MM.1S (cell line): ENCODE measurements around the gene PRPF38A.

Experiments used
- DNase-seq: peaks from one replicate; pipeline ENCODE4 v3.0.0-alpha.2; 2015
- H2AFZ ChIP-seq: fragments of 300-600 bp; sonication (generic); 2 replicates; pipeline ENCODE4 v1.6.0; 2016; ENCODE audit warnings: antibody characterized with exemption, low read length
- H3F3A ChIP-seq: fragments of 300-600 bp; sonication (generic); 2 replicates; pipeline ENCODE4 v1.6.1; 2016; ENCODE audit warnings: mild to moderate bottlenecking, antibody characterized with exemption, low read length, moderate library complexity, mixed read lengths; ENCODE audit not compliant: insufficient read depth
- H3K27ac ChIP-seq: fragments of 300-600 bp; sonication (generic); 2 replicates; pipeline ENCODE4 v1.5.1; 2016; ENCODE audit warnings: mild to moderate bottlenecking, low read length
- H3K27me3 ChIP-seq: fragments of 300-600 bp; sonication (generic); replicated peaks from 2 replicates; pipeline ENCODE4 v1.6.0; 2016; ENCODE audit warnings: low read length; ENCODE audit not compliant: insufficient read depth
- H3K36me3 ChIP-seq: fragments of 300-600 bp; sonication (generic); replicated peaks from 2 replicates; pipeline ENCODE4 v1.6.1; 2016; ENCODE audit warnings: mild to moderate bottlenecking, low read length, mixed read lengths; ENCODE audit not compliant: insufficient read depth
- H3K4me1 ChIP-seq: fragments of 300-600 bp; sonication (generic); 2 replicates; pipeline ENCODE4 v1.6.1; 2016; ENCODE audit warnings: low read length, mixed read lengths
- H3K4me2 ChIP-seq: fragments of 300-600 bp; sonication (generic); 2 replicates; pipeline ENCODE4 v1.6.0; 2016; ENCODE audit warnings: low read depth, low read length
- H3K4me3 ChIP-seq: fragments of 300-600 bp; sonication (generic); 2 replicates; pipeline ENCODE4 v1.5.1; 2016; ENCODE audit warnings: low read length, mixed read lengths
- H3K79me2 ChIP-seq: fragments of 300-600 bp; sonication (generic); 2 replicates; pipeline ENCODE4 v1.6.1; 2016; ENCODE audit warnings: mixed run types, low read length, mixed read lengths
- H3K9ac ChIP-seq: fragments of 300-600 bp; sonication (generic); 2 replicates; pipeline ENCODE4 v1.6.1; 2016; ENCODE audit warnings: low read length, mixed read lengths
- H3K9me2 ChIP-seq: fragments of 300-600 bp; sonication (generic); replicated peaks from 2 replicates; pipeline ENCODE4 v1.6.1; 2016; ENCODE audit warnings: mild to moderate bottlenecking, low read length, mixed read lengths; ENCODE audit not compliant: insufficient read depth
- H3K9me3 ChIP-seq: fragments of 300-600 bp; sonication (generic); replicated peaks from 2 replicates; pipeline ENCODE4 v1.6.1; 2016; ENCODE audit warnings: mild to moderate bottlenecking, low read length, mixed read lengths; ENCODE audit not compliant: insufficient read depth
- H4K20me1 ChIP-seq: fragments of 300-600 bp; sonication (generic); 2 replicates; pipeline ENCODE4 v1.6.1; 2016; ENCODE audit warnings: mild to moderate bottlenecking, low read length, moderate library complexity, mixed read lengths; ENCODE audit not compliant: insufficient read depth
- CTCF ChIP-seq: fragments of 300-600 bp; sonication (generic); IDR thresholded peaks from 2 replicates; pipeline ENCODE4 v1.5.1; 2016; ENCODE audit warnings: antibody characterized with exemption, low read length, mixed read lengths
- EZH2 ChIP-seq: fragments of 300-600 bp; sonication (generic); optimal IDR thresholded peaks from 2 replicates; pipeline ENCODE3; 2017; ENCODE audit warnings: low read depth, mild to moderate bottlenecking, antibody characterized with exemption, low read length, mixed read lengths
- EZH2phosphoT487 ChIP-seq: fragments of 300-600 bp; sonication (generic); IDR thresholded peaks from 2 replicates; pipeline ENCODE4 v1.6.1; 2018; ENCODE audit warnings: antibody characterized with exemption, low read length

Gene PRPF38A

DNA sequence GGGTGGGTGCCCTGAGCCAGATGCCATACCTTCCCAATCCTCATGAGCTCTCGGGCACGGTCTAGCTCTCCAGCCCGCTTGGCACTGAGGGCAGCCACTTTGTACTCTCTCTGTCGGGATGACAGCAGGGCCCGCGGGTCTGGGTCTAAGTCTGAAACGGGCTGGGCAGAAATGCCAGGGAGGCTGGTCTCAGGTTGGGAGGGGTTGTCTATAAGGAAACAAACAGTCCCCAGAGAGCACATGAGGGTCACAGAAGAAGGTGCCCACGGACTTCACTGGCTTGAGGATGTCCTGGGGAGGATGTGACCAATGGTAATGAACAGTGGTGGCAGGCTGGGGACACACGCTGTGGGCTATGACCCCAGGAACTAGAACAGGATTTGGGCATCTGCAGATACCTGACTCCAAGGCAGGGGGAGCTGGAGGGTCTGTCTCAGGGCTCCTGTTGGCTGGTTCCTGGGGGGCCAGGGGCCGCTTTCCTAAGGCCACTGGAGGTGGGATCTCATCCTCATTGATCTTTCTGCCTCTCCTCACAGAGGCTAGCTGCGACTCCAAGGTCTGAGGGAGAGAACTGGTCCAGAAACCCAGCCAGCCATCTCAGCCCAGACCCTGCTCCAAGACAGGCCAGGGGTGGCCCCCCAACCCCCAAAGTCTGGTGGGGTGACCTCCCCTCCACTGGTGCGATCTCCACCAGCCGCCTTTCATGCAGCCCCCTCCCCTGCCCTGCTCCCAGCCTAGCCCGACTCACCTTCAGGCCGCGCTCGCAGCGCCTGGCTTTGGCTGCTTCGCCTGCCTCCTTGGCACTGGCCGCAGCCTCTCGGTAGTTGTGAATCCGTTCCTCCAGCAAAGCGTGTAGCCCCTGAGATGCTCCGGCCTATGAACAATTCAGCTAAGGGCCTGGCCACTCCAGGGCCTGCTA is 44.5 kb upstream of the PRPF38A start:
- peaks cover 31% of the 10 kb centered on the region for H3K79me2 ChIP-seq
- TF ChIP-seq EZH2phosphoT487 (no peak), EZH2 (no peak), CTCF (no peak)
- H2AFZ ChIP-seq: no peak overlapping the region
- H3K9ac ChIP-seq: no peak overlapping the region
- H4K20me1 ChIP-seq: no peaks in the 10 kb centered on the region
- no peak overlapping the region for H3K4me2 ChIP-seq
- H3K9me3 ChIP-seq: no peaks in the 10 kb centered on the region
- no peaks in the 10 kb centered on the region for H3F3A ChIP-seq
- H3K4me1 ChIP-seq: peaks cover 7% of the 10 kb centered on the region
- no peak overlapping the region for H3K4me3 ChIP-seq
- H3K9me2 ChIP-seq: no peaks in the 10 kb centered on the region
- H3K36me3 ChIP-seq: no peaks in the 10 kb centered on the region; the same call in none of the 2 replicates
- DNase-seq: no peak
- H3K27me3 ChIP-seq: no peaks in the 10 kb centered on the region
- H3K27ac ChIP-seq: no peak overlapping the region

GRCh38 chr1:52360595-52360968 is 43.8 kb upstream of the PRPF38A start:
- Histone ChIP-seq H3K27ac (no peak overlapping the region), H4K20me1 (no peaks in the 10 kb centered on the region), H3K9ac (no peak overlapping the region), H3K4me2 (no peak overlapping the region), H3K27me3 (no peaks in the 10 kb centered on the region), H3K9me3 (no peaks in the 10 kb centered on the region), H3K79me2 (peaks cover 38% of the 10 kb centered on the region), H2AFZ (no peak overlapping the region), H3K36me3 (no peaks in the 10 kb centered on the region; the same call in none of the 2 replicates), H3F3A (peaks cover under 1% of the 10 kb centered on the region; the same call in 1 of the 2 replicates), H3K4me1 (peaks cover 8% of the 10 kb centered on the region), H3K4me3 (no peak overlapping the region), H3K9me2 (no peaks in the 10 kb centered on the region)
- DNase-seq: no peak
- TF ChIP-seq EZH2 (no peak), CTCF (no peak), EZH2phosphoT487 (no peak)

- Histone ChIP-seq H3K9me3 (no peaks in the 10 kb centered on the region), H3F3A (peaks cover 10% of the 10 kb centered on the region), H3K4me2 (peak overlapping the region; percentile 79), H2AFZ (no peak overlapping the region), H3K27ac (no peak overlapping the region), H3K36me3 (no peaks in the 10 kb centered on the region), H3K79me2 (peaks cover 41% of the 10 kb centered on the region), H3K9ac (peak overlapping the region; percentile 94; the same call in 1 of the 2 replicates), H3K4me3 (peak overlapping the region; percentile 94; the same call in 1 of the 2 replicates), H4K20me1 (no peaks in the 10 kb centered on the region), H3K27me3 (no peaks in the 10 kb centered on the region), H3K4me1 (peaks cover 8% of the 10 kb centered on the region), H3K9me2 (no peaks in the 10 kb centered on the region)
- DNase-seq: no peak
- TF ChIP-seq EZH2 (no peak), CTCF (0 out of 2 replicates have a peak, but pooled peaks have one; percentile 3), EZH2phosphoT487 (no peak)
Observed at GRCh38 chr1:52364235-52364839, 40.1 kb upstream of the PRPF38A start.
